Central memory CD8-positive, alpha-beta T cell (primary cell): Measurements from ENCODE around the gene MSL2.
"Not testable (repeated sequence)": the region's sequence is repeated elsewhere in the genome, so short reads cannot be mapped to it uniquely, and the experiment has no call there.

ENCODE experiments used
- ATAC-seq: fragments of 150-1000 bp; cut with Tn5 transposase; replicated peaks from 2 replicates; pipeline ENCODE4 v1.10.0; 2022; ENCODE audit warnings: mild to moderate bottlenecking, moderate FRiP score, moderate number of reproducible peaks; ENCODE audit not compliant: poor library complexity, severe bottlenecking; ENCODE audit errors: extremely low read depth
- DNase-seq, 2 donors: peaks; one replicate each; pipeline ENCODE4 v3.0.0; 2021; ENCODE audit warnings: low spot score in 2 of 2
- H3K27ac Mint-ChIP-seq: one replicate; pipeline ENCODE4 v1.8.0; 2022; ENCODE audit warnings: low read depth, mild to moderate bottlenecking, moderate library complexity, mixed read lengths
- H3K27me3 Mint-ChIP-seq: one replicate; pipeline ENCODE4 v1.8.0; 2022; ENCODE audit warnings: mixed read lengths
- H3K36me3 Mint-ChIP-seq: one replicate; pipeline ENCODE4 v1.8.0; 2022; ENCODE audit warnings: mild to moderate bottlenecking, moderate library complexity, mixed read lengths; ENCODE audit not compliant: insufficient read depth
- H3K4me1 Mint-ChIP-seq: one replicate; pipeline ENCODE4 v1.8.0; 2022; ENCODE audit warnings: mixed read lengths
- H3K4me3 Mint-ChIP-seq: one replicate; pipeline ENCODE4 v1.8.0; 2022; ENCODE audit warnings: mild to moderate bottlenecking, moderate library complexity, mixed read lengths
- H3K9me3 Mint-ChIP-seq: one replicate; pipeline ENCODE4 v1.8.0; 2022; ENCODE audit warnings: mixed read lengths

The MSL2 gene

DNA sequence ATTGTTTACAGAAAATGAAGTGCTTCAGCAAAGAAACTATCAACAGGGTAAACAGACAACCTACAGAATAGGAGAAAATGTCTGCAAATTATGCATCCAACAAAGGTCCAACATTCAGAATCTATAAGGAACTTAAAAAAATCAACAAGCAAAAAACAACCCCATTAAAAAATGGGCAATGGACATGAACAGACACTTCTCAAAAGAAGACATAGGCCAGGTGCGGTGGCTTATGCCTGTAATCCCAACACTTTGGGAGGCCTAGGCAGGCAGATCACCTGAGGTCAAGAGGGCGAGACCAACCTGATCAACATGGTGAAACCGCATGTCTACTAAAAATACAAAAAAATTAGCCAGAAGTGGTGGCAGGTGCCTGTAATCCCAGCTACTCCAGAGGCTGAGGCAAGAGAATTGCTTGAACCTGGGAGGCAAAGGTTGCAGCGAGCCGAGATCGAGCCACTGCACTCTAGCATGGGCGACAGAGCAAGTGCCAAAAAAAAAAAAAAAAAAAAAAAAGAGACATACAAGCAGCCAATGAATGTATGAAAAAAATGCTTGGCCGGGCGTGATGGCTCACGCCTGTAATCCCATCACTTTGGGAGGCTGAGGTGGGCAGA, 2.4 kb upstream of the MSL2 start:
- not testable (repeated sequence) for H3K9me3 Mint-ChIP-seq, DNase-seq, H3K27me3 Mint-ChIP-seq, ATAC-seq, H3K27ac Mint-ChIP-seq, H3K4me3 Mint-ChIP-seq
- peaks cover 39% of the 10 kb centered on the region for H3K36me3 Mint-ChIP-seq
- peaks cover 34% of the 10 kb centered on the region for H3K4me1 Mint-ChIP-seq

DNA sequence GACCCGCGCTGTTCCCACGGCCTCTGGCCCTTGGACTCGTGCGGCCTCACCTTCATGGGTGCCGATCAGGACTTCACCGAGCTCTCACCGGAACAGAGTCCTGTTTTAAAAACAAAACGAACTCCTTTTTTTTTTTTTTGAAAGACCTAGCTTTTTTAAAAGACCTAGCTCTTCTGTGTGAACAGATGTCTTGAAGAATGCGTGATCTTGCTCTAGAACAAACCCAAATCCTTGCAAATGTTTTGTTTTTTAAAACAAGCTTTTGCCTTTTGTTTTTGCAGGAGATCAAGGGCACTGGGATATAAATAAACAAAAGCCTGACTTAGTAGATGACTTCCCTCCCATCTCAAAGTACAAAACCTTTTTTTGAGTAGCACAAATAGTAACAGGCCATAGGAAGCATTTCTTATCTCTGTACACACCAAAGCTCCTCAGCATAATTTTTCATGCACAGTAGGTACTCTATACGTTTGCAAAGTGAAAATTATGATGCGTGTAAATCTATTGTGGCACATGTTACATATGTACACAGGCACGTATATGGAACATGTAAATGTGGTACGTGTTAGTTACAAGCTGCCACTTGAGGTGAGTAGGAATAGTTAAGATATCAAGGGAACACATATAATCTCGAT, 1.1 kb upstream of the MSL2 start:
- DNase-seq (no peak), ATAC-seq (peak; percentile 2)
- H3K36me3 Mint-ChIP-seq: peaks cover 41% of the 10 kb centered on the region
- H3K4me1 Mint-ChIP-seq: peaks cover 46% of the 10 kb centered on the region
- no peaks in the 10 kb centered on the region for H3K27me3 Mint-ChIP-seq
- H3K9me3 Mint-ChIP-seq: no peaks in the 10 kb centered on the region
- peak overlapping the region; percentile 95 for H3K4me3 Mint-ChIP-seq
- peak overlapping the region; percentile 99 for H3K27ac Mint-ChIP-seq

DNA sequence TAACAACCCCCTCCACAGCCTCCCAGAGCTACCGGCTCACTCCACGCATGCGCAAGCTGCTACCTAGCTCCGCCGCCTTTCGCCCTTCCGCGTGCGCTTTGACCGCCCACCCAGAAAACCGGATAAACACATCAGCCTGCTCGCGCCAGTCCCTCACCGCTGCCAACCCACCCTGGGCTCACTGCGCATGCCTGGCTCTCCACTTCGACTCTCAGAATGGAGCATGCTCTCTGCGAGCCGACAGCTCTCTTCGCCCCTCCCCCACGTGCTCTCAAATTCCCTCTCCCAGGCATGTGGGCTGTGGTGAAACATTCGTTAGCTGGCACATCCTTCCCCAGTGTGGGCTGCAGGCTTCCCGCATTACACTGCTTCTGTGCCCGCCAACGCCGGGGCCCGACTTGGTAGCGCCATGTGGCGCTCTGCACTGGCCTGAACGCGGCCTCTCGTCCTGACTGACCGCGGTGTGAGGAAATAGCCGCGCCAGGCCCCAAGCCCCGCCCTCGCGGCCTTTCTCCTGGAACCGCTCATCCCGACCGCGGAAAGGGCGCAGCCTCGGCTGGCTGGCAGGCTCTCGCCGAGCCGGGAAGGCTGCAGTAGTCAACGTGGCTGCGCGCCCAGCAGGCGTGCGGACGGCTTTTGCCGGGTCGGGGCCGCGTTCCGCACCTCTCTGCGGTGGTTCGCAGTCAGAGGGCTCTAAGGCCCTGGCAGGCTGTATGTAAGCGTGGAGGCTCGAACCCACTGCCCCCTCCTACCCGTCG, 445 bp upstream of the MSL2 start:
- no peaks in the 10 kb centered on the region for H3K9me3 Mint-ChIP-seq
- peaks cover 45% of the 10 kb centered on the region for H3K36me3 Mint-ChIP-seq
- DNase-seq (peak; percentile 94 to 96), ATAC-seq (peak; percentile 59)
- H3K27ac Mint-ChIP-seq: peak overlapping the region; percentile 99
- no peaks in the 10 kb centered on the region for H3K27me3 Mint-ChIP-seq
- peaks cover 52% of the 10 kb centered on the region for H3K4me1 Mint-ChIP-seq
- peak overlapping the region; percentile 95 for H3K4me3 Mint-ChIP-seq

DNA sequence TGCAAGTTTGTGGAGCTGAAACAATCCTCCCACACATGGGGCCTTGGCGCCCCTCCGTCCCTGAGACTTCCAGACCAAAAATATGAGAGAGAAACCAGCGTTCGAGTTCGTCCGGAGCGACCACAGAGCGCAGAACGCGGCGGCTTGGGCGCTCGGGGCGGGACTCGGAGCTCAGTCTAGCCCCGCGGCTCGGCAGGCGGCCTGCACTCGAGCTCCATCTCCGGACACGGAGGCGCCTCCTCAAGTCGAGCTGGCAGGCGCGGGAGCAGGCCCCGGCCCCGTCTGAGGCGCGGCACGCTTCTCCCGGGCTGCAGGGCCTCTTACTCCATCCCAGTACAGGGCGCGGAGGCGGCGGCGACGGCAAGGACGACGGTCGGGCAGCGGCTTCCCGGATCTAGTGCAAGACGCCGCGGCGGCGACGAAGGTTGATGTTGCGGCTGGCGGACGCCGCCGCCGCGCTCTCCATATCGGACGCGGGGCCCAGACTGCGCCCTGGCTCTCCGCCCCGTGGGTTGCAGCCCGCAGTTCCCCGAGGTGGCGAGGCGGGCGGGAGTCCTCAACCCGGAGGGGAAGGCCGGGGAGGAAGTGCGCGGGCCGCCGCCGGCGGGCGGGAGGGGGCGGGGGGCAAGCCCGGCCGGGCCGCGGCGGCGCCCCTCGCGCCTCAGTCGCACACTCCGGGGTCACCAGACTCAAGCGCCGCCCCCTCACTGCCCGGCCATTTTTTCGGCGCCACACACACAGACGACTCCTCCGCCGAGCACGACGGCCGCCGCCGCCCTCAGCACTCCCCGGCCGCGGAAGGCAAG, 674 bp downstream of the MSL2 start:
- Mint-ChIP-seq H3K4me1 (peaks cover 64% of the 10 kb centered on the region), H3K36me3 (peaks cover 51% of the 10 kb centered on the region), H3K27me3 (no peaks in the 10 kb centered on the region), H3K27ac (peak overlapping the region; percentile 99), H3K4me3 (peak overlapping the region; percentile 95), H3K9me3 (no peaks in the 10 kb centered on the region)
- ATAC-seq: peak; percentile 56
- DNase-seq: peak; percentile 73 to 76

DNA sequence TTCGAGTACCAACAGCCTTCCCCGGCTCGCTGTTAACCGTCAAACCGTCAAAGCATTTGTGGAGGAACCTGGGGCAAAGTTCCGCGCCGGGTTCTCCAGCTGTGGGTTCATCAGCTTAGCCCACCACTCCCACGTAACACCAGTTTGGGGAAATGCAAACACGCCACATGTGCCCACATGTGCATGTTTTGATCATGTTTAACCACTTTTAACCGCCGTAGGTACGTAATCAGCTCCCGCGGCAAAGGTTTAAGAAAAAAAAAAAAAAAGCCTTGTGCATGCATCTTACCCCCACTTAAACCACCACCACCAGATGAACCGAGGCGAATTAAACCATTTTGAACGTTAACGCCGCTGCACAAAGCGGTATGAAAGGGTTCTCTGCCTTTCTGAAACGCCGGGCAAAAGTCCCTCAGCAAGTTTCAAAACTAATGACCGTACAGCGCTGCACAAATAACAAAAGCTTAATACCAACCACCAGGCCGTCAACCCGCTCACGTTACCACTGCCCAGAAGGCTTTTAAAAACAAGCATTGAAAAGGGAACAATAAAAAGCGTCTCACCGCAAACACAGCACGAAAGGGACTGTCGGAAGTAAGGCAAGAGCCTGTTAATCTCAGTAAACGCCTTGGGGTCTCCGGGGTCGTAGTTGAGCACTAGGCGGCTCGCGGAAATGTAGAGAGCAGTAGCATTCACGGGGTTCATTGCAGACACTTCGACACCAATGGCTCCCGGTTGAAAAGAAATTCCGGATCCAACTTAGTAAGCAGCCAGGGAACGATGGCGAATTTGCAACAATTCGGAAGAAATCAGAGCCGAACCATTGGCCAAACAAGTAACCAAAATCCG, 1.5 kb downstream of the MSL2 start:
- peak; percentile 33 for ATAC-seq
- Mint-ChIP-seq H3K4me1 (peaks cover 72% of the 10 kb centered on the region), H3K27me3 (no peaks in the 10 kb centered on the region), H3K4me3 (peak overlapping the region; percentile 95), H3K36me3 (peaks cover 54% of the 10 kb centered on the region), H3K27ac (peak overlapping the region; percentile 99), H3K9me3 (no peaks in the 10 kb centered on the region)
- DNase-seq: peak; percentile 56 to 78

DNA sequence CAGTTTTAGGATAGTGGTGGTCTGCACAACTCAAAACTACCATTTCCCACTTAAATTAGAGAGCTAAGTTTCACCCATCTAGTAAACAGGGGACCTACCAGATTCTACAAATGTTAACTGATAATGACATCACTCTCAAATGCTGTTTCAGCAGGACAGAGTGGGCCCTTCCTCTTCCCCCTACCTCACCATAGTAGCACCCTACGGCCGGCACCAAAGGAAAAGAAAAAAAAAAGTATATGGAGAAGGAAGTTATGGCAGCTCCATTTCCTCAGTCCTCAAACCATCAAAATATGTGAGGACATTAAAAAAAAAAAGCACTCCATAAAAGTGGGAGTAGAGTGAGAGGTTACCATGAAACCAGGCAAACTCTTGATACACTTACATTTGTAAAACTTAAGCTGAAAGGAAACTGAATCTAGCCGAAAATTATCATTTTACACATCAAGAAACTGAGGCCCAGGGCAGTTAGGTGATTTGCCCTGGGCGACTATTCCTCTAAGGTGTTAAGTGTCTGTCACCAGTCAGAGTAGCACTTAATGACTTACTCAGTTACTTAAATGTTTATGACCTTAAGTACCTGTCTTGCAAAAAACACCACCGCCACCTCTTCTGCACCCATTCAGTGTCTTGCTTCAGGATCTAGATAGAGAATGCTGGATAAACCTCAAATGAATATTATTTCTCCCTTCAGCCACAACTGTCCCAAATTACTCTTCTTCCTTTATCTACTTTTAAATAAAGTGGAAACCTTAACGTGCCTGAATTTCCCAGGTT, 2.7 kb downstream of the MSL2 start:
- DNase-seq: no peak
- Mint-ChIP-seq H3K36me3 (peaks cover 57% of the 10 kb centered on the region), H3K9me3 (no peaks in the 10 kb centered on the region), H3K27ac (peak overlapping the region; percentile 99), H3K27me3 (no peaks in the 10 kb centered on the region), H3K4me3 (peak overlapping the region; percentile 95), H3K4me1 (peaks cover 84% of the 10 kb centered on the region)
- no peak for ATAC-seq

DNA sequence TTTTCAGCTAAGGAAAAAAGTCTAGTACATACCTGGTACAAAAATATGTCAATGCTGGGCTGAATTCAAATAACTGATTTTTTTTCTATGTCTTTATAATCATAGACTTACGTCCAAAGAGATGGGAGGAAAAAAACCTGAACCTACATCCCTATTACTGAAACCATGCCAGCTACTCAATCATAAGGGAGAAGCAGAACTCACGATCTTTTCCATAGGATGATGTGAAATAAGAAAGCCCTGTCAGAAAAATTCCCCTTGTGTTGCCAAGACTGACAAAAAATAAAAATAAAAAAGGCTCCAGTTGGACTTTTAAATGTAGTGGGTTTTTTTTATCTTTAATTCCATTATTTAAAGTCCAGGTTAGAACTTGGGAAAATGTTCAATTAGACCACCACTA, 3.3 kb downstream of the MSL2 start:
- H3K27me3 Mint-ChIP-seq: no peaks in the 10 kb centered on the region
- ATAC-seq (no peak), DNase-seq (no peak)
- peaks cover 54% of the 10 kb centered on the region for H3K36me3 Mint-ChIP-seq
- no peaks in the 10 kb centered on the region for H3K9me3 Mint-ChIP-seq
- H3K27ac Mint-ChIP-seq: peak overlapping the region; percentile 99
- peaks cover 90% of the 10 kb centered on the region for H3K4me1 Mint-ChIP-seq
- H3K4me3 Mint-ChIP-seq: peak overlapping the region; percentile 95

DNA sequence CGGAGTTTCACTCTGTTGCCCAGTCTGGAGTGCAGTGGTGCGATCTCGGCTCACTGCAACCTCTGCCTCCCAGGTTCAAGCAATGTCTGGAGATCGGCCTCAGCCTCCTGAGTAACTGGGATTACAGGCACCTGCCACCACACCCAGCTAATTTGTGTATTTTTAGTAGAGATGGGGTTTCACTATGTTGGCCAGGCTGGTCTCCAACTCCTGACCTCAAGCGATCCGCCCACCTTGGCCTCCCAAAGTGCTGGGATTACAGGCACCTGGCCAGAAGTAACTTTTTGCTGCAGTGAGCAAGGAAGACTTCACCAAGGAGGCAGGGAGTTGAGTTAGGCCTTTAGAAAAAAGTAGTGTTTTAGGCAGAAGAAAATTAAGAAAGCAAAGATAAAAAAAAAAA, 3.9 kb downstream of the MSL2 start:
- not testable (repeated sequence) for DNase-seq, H3K27me3 Mint-ChIP-seq, ATAC-seq, H3K9me3 Mint-ChIP-seq
- peaks cover 91% of the 10 kb centered on the region for H3K4me1 Mint-ChIP-seq
- peak overlapping the region; percentile 99 for H3K27ac Mint-ChIP-seq
- H3K4me3 Mint-ChIP-seq: peak overlapping the region; percentile 95
- peaks cover 53% of the 10 kb centered on the region for H3K36me3 Mint-ChIP-seq

DNA sequence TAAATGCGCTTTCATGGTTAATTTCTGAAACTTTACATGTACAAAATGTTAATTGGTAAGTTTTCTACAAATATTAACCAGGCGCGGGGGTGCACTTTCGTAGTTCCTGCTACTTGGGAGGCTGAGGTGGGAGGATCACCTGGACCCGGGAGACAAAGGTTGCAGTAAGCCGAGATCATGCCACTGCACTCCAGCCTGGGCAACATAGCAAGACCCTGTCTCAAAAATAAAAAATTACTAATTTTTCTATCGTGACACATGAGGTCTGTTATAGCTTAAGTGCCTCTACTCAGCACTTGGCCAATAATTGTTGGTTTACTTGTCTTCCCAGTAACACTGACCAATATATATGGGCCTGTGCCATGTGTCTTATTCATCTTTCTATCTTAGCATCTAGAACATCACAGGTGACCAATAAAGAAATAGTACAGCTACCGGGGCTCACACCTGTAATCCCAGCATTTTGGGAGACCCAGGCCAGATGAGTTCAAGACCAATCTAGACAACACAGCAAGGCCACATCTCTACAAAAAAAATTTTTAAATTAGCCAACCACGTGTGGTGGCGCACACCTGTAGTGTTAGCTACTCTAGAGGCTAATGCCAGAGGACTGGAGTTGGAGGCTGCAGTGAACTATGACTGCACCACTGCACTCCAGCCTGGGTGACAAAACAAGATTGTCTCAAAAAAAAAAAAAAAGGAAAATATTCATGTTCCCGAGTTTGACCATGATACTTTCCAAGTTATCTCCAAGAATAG, 6.1 kb downstream of the MSL2 start:
- H3K4me3 Mint-ChIP-seq: peak overlapping the region; percentile 95
- H3K9me3 Mint-ChIP-seq: no peaks in the 10 kb centered on the region
- H3K36me3 Mint-ChIP-seq: peaks cover 33% of the 10 kb centered on the region
- no peaks in the 10 kb centered on the region for H3K27me3 Mint-ChIP-seq
- peak overlapping the region; percentile 99 for H3K27ac Mint-ChIP-seq
- no peak for DNase-seq
- no peak for ATAC-seq
- peaks cover 95% of the 10 kb centered on the region for H3K4me1 Mint-ChIP-seq

DNA sequence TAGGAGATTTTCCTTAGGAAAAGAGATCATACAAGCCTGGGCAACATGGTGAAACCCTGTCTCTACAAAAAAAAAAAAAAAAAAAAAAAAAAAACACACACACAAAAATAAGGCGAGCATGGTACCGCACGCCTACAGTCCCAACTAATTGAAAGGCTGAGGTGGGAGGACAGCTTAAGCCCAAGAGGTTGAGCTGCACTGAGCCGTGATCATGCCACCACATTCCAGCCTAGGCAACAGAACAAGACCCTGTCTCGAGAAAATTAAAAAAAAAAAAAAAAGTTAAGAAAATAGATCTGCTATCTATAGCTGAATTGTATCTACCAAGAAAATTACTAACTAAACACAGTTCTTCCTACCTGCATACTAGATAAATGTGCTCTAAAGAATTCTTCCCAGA, 7.1 kb downstream of the MSL2 start:
- H3K4me3 Mint-ChIP-seq: peak overlapping the region; percentile 95
- H3K4me1 Mint-ChIP-seq: peaks cover 90% of the 10 kb centered on the region
- H3K36me3 Mint-ChIP-seq: peaks cover 23% of the 10 kb centered on the region
- H3K9me3 Mint-ChIP-seq: no peaks in the 10 kb centered on the region
- DNase-seq: no peak
- H3K27me3 Mint-ChIP-seq: no peaks in the 10 kb centered on the region
- no peak for ATAC-seq
- peak overlapping the region; percentile 64 for H3K27ac Mint-ChIP-seq

DNA sequence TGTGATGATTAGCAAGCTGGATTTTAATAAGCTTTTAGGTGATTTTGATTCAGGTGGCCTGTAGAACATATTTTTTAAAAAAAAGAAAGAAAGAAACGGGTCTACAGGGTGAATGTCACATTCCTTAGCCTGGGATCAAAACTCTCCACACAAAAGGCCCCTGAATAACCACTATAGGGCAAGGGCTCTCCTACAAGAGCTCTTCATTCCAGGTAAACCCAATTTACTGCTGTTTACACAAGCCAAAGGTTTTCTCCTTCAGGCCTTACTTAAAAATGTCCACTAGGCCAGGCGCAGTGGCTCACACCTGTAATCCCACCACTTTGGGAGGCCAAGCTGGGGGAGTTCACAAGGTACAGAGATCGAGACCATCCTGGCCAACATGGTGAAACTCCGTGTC, 8.3 kb downstream of the MSL2 start:
- Mint-ChIP-seq H3K27ac (no peak overlapping the region), H3K9me3 (no peaks in the 10 kb centered on the region), H3K4me3 (peak overlapping the region; percentile 95), H3K4me1 (peaks cover 89% of the 10 kb centered on the region), H3K36me3 (peaks cover 21% of the 10 kb centered on the region), H3K27me3 (no peaks in the 10 kb centered on the region)
- ATAC-seq: no peak
- no peak for DNase-seq
